ENCODE data around the gene ESYT2.

ESYT2 gene

GRCh38 chr7:158760936-158761335, 68.4 kb downstream of the ESYT2 start:
- peak; percentile 50 for DNase-seq

GRCh38 chr7:158760445-158760764, 68.9 kb downstream of the ESYT2 start:
- no peak for DNase-seq

GRCh38 chr7:158759749-158760444, 69.4 kb downstream of the ESYT2 start:
- DNase-seq, result no peak

GRCh38 chr7:158759245-158759614, 70.1 kb downstream of the ESYT2 start:
- no peak for DNase-seq

GRCh38 chr7:158758586-158759244, 70.6 kb downstream of the ESYT2 start:
- DNase-seq, result no peak

GRCh38 chr7:158757404-158757989, 71.8 kb downstream of the ESYT2 start:
- no peak for DNase-seq

- no peak for DNase-seq
These were observed 74.4 kb downstream of the ESYT2 start for GRCh38 chr7:158754746-158755444.

- DNase-seq, result no peak
These were observed 75.4 kb downstream of the ESYT2 start for GRCh38 chr7:158753900-158754299.

- no peak for DNase-seq
These were observed 77.6 kb downstream of the ESYT2 start for GRCh38 chr7:158751751-158752150.

- no peak for DNase-seq
These were observed 78.1 kb downstream of the ESYT2 start for GRCh38 chr7:158751199-158751598.

GRCh38 chr7:158750702-158751101, 78.6 kb downstream of the ESYT2 start:
- no peak for DNase-seq

GRCh38 chr7:158749396-158749795, 79.9 kb downstream of the ESYT2 start:
- no peak for DNase-seq

GRCh38 chr7:158748335-158748734, 81.0 kb downstream of the ESYT2 start:
- no peak for DNase-seq

- DNase-seq, result no peak
These were observed 81.9 kb downstream of the ESYT2 start for GRCh38 chr7:158747408-158747807.

GRCh38 chr7:158746957-158747356, 82.4 kb downstream of the ESYT2 start:
- DNase-seq, result no peak

GRCh38 chr7:158745057-158745715, 84.1 kb downstream of the ESYT2 start:
- no peak for DNase-seq

GRCh38 chr7:158744070-158744469, 85.2 kb downstream of the ESYT2 start:
- DNase-seq, result no peak

GRCh38 chr7:158743219-158743618, 86.1 kb downstream of the ESYT2 start:
- DNase-seq, result no peak

- DNase-seq, result no peak
These were observed 87.1 kb downstream of the ESYT2 start for GRCh38 chr7:158742065-158742821.

GRCh38 chr7:158741294-158741666, 88.0 kb downstream of the ESYT2 start:
- no peak for DNase-seq

GRCh38 chr7:158740657-158741293, 88.5 kb downstream of the ESYT2 start:
- DNase-seq, result no peak

GRCh38 chr7:158740013-158740656, 89.2 kb downstream of the ESYT2 start:
- no peak for DNase-seq
